ENCODE data around the gene ISG15. TPM values are rescaled to one million over a fixed set of nuclear protein-coding genes. Genes with fewer than 3 reads are reported as not detected.

ISG15 gene
- total and polyA plus RNA-seq, 9 of the 15 experiments (the other 6 are each of a cell fraction or from before 2014, with no cell fraction given), result 0.40 to 58.3 (median 12.2) TPM

GRCh38 chr1:1058088-1058905, 45.0 kb downstream of the ISG15 start (continued):
- TF ChIP-seq ZKSCAN1 (IDR thresholded peaks at IDR 0.05; ENCODE audit: low read depth, low read length), result no peak
- TF ChIP-seq ZNF668 (CRISPR knock-in tag; IDR thresholded peaks at IDR 0.05), result no peak
- no peak for TF ChIP-seq MCM3 (IDR thresholded peaks at IDR 0.05)
- TF ChIP-seq ZNF316 (IDR thresholded peaks at IDR 0.05), result no peak
- TF ChIP-seq ZNF253 (CRISPR knock-in tag; conservative IDR thresholded peaks at IDR 0.05), result no peak
- TF ChIP-seq FOSL1 (tag; conservative IDR thresholded peaks at IDR 0.05), result no peak
- no peak for TF ChIP-seq FOS (IDR thresholded peaks at IDR 0.05; ENCODE audit: extremely low read depth, insufficient read length)
- TF ChIP-seq POU5F1 (IDR thresholded peaks at IDR 0.05; ENCODE audit: borderline replicate concordance, low read depth, low read length, partially characterized antibody), result no peak
- no peak for TF ChIP-seq TAF15 (IDR thresholded peaks at IDR 0.05; ENCODE audit: low read depth, low read length)
- TF ChIP-seq NEUROD1 (IDR thresholded peaks at IDR 0.05; ENCODE audit: borderline replicate concordance, low read depth, low read length, partially characterized antibody), result no peak
- peak; percentile 20; the same call in 1 of the 2 replicates for TF ChIP-seq ATF3 (IDR thresholded peaks at IDR 0.05)
- TF ChIP-seq ATF3 (CRISPR knock-in tag; conservative IDR thresholded peaks at IDR 0.05), result no peak
- no peak for TF ChIP-seq HBP1 (CRISPR knock-in tag; IDR thresholded peaks at IDR 0.05)
- no peak for TF ChIP-seq ZNF239 (CRISPR knock-in tag; IDR thresholded peaks at IDR 0.05)
- TF ChIP-seq ZNF384 (IDR thresholded peaks at IDR 0.05; ENCODE audit: low read depth, low read length), result peak; percentile 41; the same call in 1 of the 2 replicates
- no peak for TF ChIP-seq ADNP (tag; IDR thresholded peaks at IDR 0.05)
- no peak for TF ChIP-seq RFX1 (IDR thresholded peaks at IDR 0.05)
- no peak for TF ChIP-seq MXI1 (IDR thresholded peaks at IDR 0.05; ENCODE audit: low read depth, low read length)
- no peak for TF ChIP-seq NFE2L1 (tag; IDR thresholded peaks at IDR 0.05; ENCODE audit: borderline replicate concordance, low read depth)
- TF ChIP-seq RNF219 (CRISPR knock-in tag; IDR thresholded peaks at IDR 0.05), result no peak
- TF ChIP-seq ZNF140 (CRISPR knock-in tag; IDR thresholded peaks at IDR 0.05), result no peak
- no peak for TF ChIP-seq HOXB6 (CRISPR knock-in tag; IDR thresholded peaks at IDR 0.05; ENCODE audit: borderline replicate concordance)
- no peak for TF ChIP-seq ARHGAP35 (IDR thresholded peaks at IDR 0.05; ENCODE audit: partially characterized antibody)
- no peak for TF ChIP-seq ZNF639 (CRISPR knock-in tag; conservative IDR thresholded peaks at IDR 0.05 in 1 of 2, IDR thresholded peaks at IDR 0.05 in 1 of 2)
